Mesendoderm (in vitro differentiated cells): Measurements from ENCODE around the gene PKNOX2.

Source experiments
- DNase-seq: peaks from one replicate; pipeline ENCODE4 v3.0.0; 2013
- H2AK5ac ChIP-seq: 2 replicates; pipeline ENCODE4 v1.6.1; 2013; ENCODE audit warnings: low read length, inconsistent platforms
- H2BK120ac ChIP-seq: 2 replicates; pipeline ENCODE4 v1.6.1; 2013; ENCODE audit warnings: low read depth, mild to moderate bottlenecking, low read length, moderate library complexity, mixed read lengths
- H2BK15ac ChIP-seq: replicated peaks from 2 replicates; pipeline ENCODE4 v1.6.1; 2013; ENCODE audit warnings: low read depth, mild to moderate bottlenecking, moderate library complexity
- H2BK5ac ChIP-seq: 2 replicates; pipeline ENCODE4 v1.6.1; 2013; ENCODE audit warnings: low read length, inconsistent platforms
- H3K18ac ChIP-seq: 2 replicates; pipeline ENCODE4 v1.6.1; 2013; ENCODE audit warnings: mild to moderate bottlenecking, low read length, mixed read lengths
- H3K23ac ChIP-seq: one replicate; pipeline ENCODE4 v1.6.1; 2013; ENCODE audit warnings: low read length
- H3K27ac ChIP-seq: 2 replicates; pipeline ENCODE4 v1.5.1; 2013; ENCODE audit warnings: low read depth, mild to moderate bottlenecking, inconsistent platforms, low read length, moderate library complexity
- H3K27me3 ChIP-seq: 2 replicates; pipeline ENCODE4 v1.6.1; 2013; ENCODE audit warnings: low read length, control low read depth, mild to moderate bottlenecking, inconsistent platforms; ENCODE audit not compliant: insufficient read depth, poor library complexity
- H3K36me3 ChIP-seq: 2 replicates; pipeline ENCODE4 v1.6.1; 2013; ENCODE audit warnings: low read length, inconsistent platforms; ENCODE audit not compliant: control insufficient read depth, insufficient read depth
- H3K4ac ChIP-seq: one replicate; pipeline ENCODE4 v1.6.1; 2013; ENCODE audit warnings: low read depth, mild to moderate bottlenecking, low read length, moderate library complexity
- H3K4me1 ChIP-seq: 2 replicates; pipeline ENCODE4 v1.6.1; 2013; ENCODE audit warnings: low read depth, low read length, inconsistent platforms; ENCODE audit not compliant: control insufficient read depth
- H3K4me2 ChIP-seq: 2 replicates; pipeline ENCODE4 v1.6.1; 2013; ENCODE audit warnings: low read length
- H3K4me3 ChIP-seq: 2 replicates; pipeline ENCODE4 v1.5.1; 2013; ENCODE audit warnings: mild to moderate bottlenecking, low read length
- H3K56ac ChIP-seq: one replicate; pipeline ENCODE4 v1.6.1; 2013; ENCODE audit warnings: low read length
- H3K79me1 ChIP-seq: 2 replicates; pipeline ENCODE4 v1.6.1; 2013; ENCODE audit warnings: low read length, inconsistent platforms
- H3K79me2 ChIP-seq: 2 replicates; pipeline ENCODE4 v1.6.1; 2013; ENCODE audit warnings: mild to moderate bottlenecking, low read length; ENCODE audit not compliant: control insufficient read depth, insufficient read depth
- H3K9ac ChIP-seq: 2 replicates; pipeline ENCODE4 v1.6.1; 2013; ENCODE audit warnings: low read length, inconsistent platforms
- H4K5ac ChIP-seq: one replicate; pipeline ENCODE4 v1.6.1; 2013; ENCODE audit warnings: low read length
- H4K8ac ChIP-seq: one replicate; pipeline ENCODE4 v1.6.1; 2013; ENCODE audit warnings: low read depth, mild to moderate bottlenecking, control low read depth, low read length, moderate library complexity
- WGBS: extraction: QIAGEN DNeasy Blood & Tissue Kit; methylation state at CpG from one replicate; pipeline ENCODE4 v1.1.7; 2013; ENCODE audit warnings: low lambda C conversion rate, missing lambda C conversion rate; ENCODE audit not compliant: insufficient coverage; ENCODE audit errors: extremely low coverage; 5-methylcytosine and 5-hydroxymethylcytosine counted together

PKNOX2 gene

GRCh38 chr11:125228993-125229392 lies 64.4 kb downstream of the PKNOX2 start:
- H2BK120ac ChIP-seq = no peak overlapping the region
- H3K36me3 ChIP-seq = no peaks in the 10 kb centered on the region
- no peak overlapping the region for H3K4me3 ChIP-seq
- no peak overlapping the region for H3K27ac ChIP-seq
- no peak overlapping the region for H3K9ac ChIP-seq
- no CpG with 5 or more reads among the region's 9 CpGs for WGBS
- H3K23ac ChIP-seq = no peak overlapping the region
- H3K4me2 ChIP-seq = no peak overlapping the region
- H2BK15ac ChIP-seq = no peak overlapping the region
- no peak overlapping the region for H3K4ac ChIP-seq
- H4K5ac ChIP-seq = no peak overlapping the region
- H4K8ac ChIP-seq = no peak overlapping the region
- H3K4me1 ChIP-seq = peaks cover 8% of the 10 kb centered on the region
- no peak overlapping the region for H3K18ac ChIP-seq
- H2BK5ac ChIP-seq = no peak overlapping the region
- no peak overlapping the region for H3K56ac ChIP-seq
- H3K79me1 ChIP-seq = no peaks in the 10 kb centered on the region
- H2AK5ac ChIP-seq = no peak overlapping the region
- H3K79me2 ChIP-seq = no peaks in the 10 kb centered on the region
- H3K27me3 ChIP-seq = no peaks in the 10 kb centered on the region
- peak; percentile 47 for DNase-seq

GRCh38 chr11:125229916-125230315 lies 65.4 kb downstream of the PKNOX2 start:
- H3K4me3 ChIP-seq = no peak overlapping the region
- no peak overlapping the region for H3K18ac ChIP-seq
- no peak overlapping the region for H3K9ac ChIP-seq
- no peaks in the 10 kb centered on the region for H3K36me3 ChIP-seq
- no peak for DNase-seq
- H4K8ac ChIP-seq = no peak overlapping the region
- H3K56ac ChIP-seq = no peak overlapping the region
- H3K23ac ChIP-seq = no peak overlapping the region
- no peaks in the 10 kb centered on the region for H3K27me3 ChIP-seq
- H2BK5ac ChIP-seq = no peak overlapping the region
- H3K79me1 ChIP-seq = no peaks in the 10 kb centered on the region
- no peak overlapping the region for H3K4me2 ChIP-seq
- H4K5ac ChIP-seq = no peak overlapping the region
- WGBS = no CpG with 5 or more reads among the region's 2 CpGs
- no peak overlapping the region for H3K4ac ChIP-seq
- no peak overlapping the region for H3K27ac ChIP-seq
- H2BK15ac ChIP-seq = no peak overlapping the region
- H3K4me1 ChIP-seq = peaks cover 5% of the 10 kb centered on the region
- no peak overlapping the region for H2BK120ac ChIP-seq
- H2AK5ac ChIP-seq = no peak overlapping the region
- no peaks in the 10 kb centered on the region for H3K79me2 ChIP-seq

GRCh38 chr11:125233116-125233515 lies 68.6 kb downstream of the PKNOX2 start:
- Histone ChIP-seq H4K8ac (no peak overlapping the region), H3K79me2 (no peaks in the 10 kb centered on the region), H4K5ac (no peak overlapping the region), H3K9ac (no peak overlapping the region), H2BK120ac (no peak overlapping the region), H2BK5ac (no peak overlapping the region), H3K56ac (no peak overlapping the region), H3K4me3 (no peak overlapping the region), H3K4me2 (no peak overlapping the region), H3K27ac (no peak overlapping the region), H3K18ac (no peak overlapping the region), H3K23ac (no peak overlapping the region), H3K4ac (no peak overlapping the region), H3K79me1 (no peaks in the 10 kb centered on the region), H3K4me1 (peaks cover 11% of the 10 kb centered on the region), H3K36me3 (no peaks in the 10 kb centered on the region), H2BK15ac (no peak overlapping the region), H2AK5ac (no peak overlapping the region), H3K27me3 (no peaks in the 10 kb centered on the region)
- DNase-seq = no peak
- WGBS = no CpG with 5 or more reads among the region's 1 CpG

- Histone ChIP-seq H2BK5ac (no peak overlapping the region), H3K23ac (no peak overlapping the region), H2BK15ac (no peak overlapping the region), H3K18ac (no peak overlapping the region), H3K79me1 (no peaks in the 10 kb centered on the region), H3K4me3 (no peak overlapping the region), H3K27me3 (no peaks in the 10 kb centered on the region), H4K8ac (no peak overlapping the region), H4K5ac (no peak overlapping the region), H3K27ac (no peak overlapping the region), H3K36me3 (no peaks in the 10 kb centered on the region), H2BK120ac (no peak overlapping the region), H3K4me2 (no peak overlapping the region), H3K56ac (no peak overlapping the region), H3K79me2 (no peaks in the 10 kb centered on the region), H3K9ac (no peak overlapping the region), H2AK5ac (no peak overlapping the region), H3K4ac (no peak overlapping the region), H3K4me1 (peaks cover 8% of the 10 kb centered on the region)
- WGBS = no CpG with 5 or more reads among the region's 8 CpGs
- DNase-seq = no peak
These were observed 69.3 kb downstream of the PKNOX2 start for GRCh38 chr11:125233736-125234275.

- Histone ChIP-seq H3K4ac (no peak overlapping the region), H2BK5ac (no peak overlapping the region), H3K27me3 (no peaks in the 10 kb centered on the region), H3K27ac (no peak overlapping the region), H3K56ac (no peak overlapping the region), H3K4me2 (no peak overlapping the region), H3K9ac (no peak overlapping the region), H3K18ac (no peak overlapping the region), H3K4me1 (peaks cover 12% of the 10 kb centered on the region), H3K4me3 (no peak overlapping the region), H4K8ac (no peak overlapping the region), H3K79me1 (no peaks in the 10 kb centered on the region), H4K5ac (no peak overlapping the region), H2BK120ac (no peak overlapping the region), H3K36me3 (no peaks in the 10 kb centered on the region), H2BK15ac (no peak overlapping the region), H3K23ac (no peak overlapping the region), H3K79me2 (no peaks in the 10 kb centered on the region), H2AK5ac (no peak overlapping the region)
- no peak for DNase-seq
- no CpG with 5 or more reads among the region's 5 CpGs for WGBS
These were observed 70.5 kb downstream of the PKNOX2 start for GRCh38 chr11:125235071-125235471.
